ENCODE results near the gene SCAND1.

- TF ChIP-seq EZH2 (IDR thresholded peaks at IDR 0.05; ENCODE audit: insufficient read depth, poor library complexity, severe bottlenecking), result no peak
- no peak for TF ChIP-seq EZH2phosphoT487 (IDR thresholded peaks at IDR 0.05; ENCODE audit: insufficient read depth, low read depth)
These were observed 15.0 kb downstream of the SCAND1 start for GRCh38 chr20:35939264-35939663.
